Ammon's horn (tissue), 1 donor: ENCODE measurements around the gene ARHGAP10.
A peak's percentile ranks its signal among the peaks of the same experiment; 100 is the strongest.
"Not testable (repeated sequence)": the region's sequence is repeated elsewhere in the genome, so short reads cannot be mapped to it uniquely, and the experiment has no call there.

Experiments
- DNase-seq: peaks from one replicate; pipeline ENCODE4 v3.0.0-alpha.2; 2016; ENCODE audit warnings: low spot score

Gene ARHGAP10

GRCh38 chr4:147847751-147848590 lies 116.1 kb downstream of the ARHGAP10 start:
- no peak for DNase-seq

- DNase-seq, result no peak
These were observed 116.7 kb downstream of the ARHGAP10 start for GRCh38 chr4:147848634-147849033.

- no peak for DNase-seq
These were observed 119.2 kb downstream of the ARHGAP10 start for GRCh38 chr4:147851135-147851534.

- no peak for DNase-seq
These were observed 121.8 kb downstream of the ARHGAP10 start for GRCh38 chr4:147853706-147854105.

- no peak for DNase-seq
These were observed 122.3 kb downstream of the ARHGAP10 start for GRCh38 chr4:147854154-147854553.

GRCh38 chr4:147855571-147856009 lies 123.7 kb downstream of the ARHGAP10 start:
- no peak for DNase-seq

- DNase-seq, result peak; percentile 16
These were observed 129.1 kb downstream of the ARHGAP10 start for GRCh38 chr4:147860960-147861359.

GRCh38 chr4:147862043-147862692 lies 130.3 kb downstream of the ARHGAP10 start:
- DNase-seq, result no peak

GRCh38 chr4:147863111-147863747 lies 131.3 kb downstream of the ARHGAP10 start:
- no peak for DNase-seq

GRCh38 chr4:147863808-147864472 lies 132.1 kb downstream of the ARHGAP10 start:
- no peak for DNase-seq

GRCh38 chr4:147864607-147865006 lies 132.7 kb downstream of the ARHGAP10 start:
- no peak for DNase-seq

- no peak for DNase-seq
These were observed 134.0 kb downstream of the ARHGAP10 start for GRCh38 chr4:147865926-147866325.

GRCh38 chr4:147866532-147867271 lies 134.8 kb downstream of the ARHGAP10 start:
- peak; percentile 95 for DNase-seq

GRCh38 chr4:147874109-147874508 lies 142.2 kb downstream of the ARHGAP10 start:
- DNase-seq, result no peak

GRCh38 chr4:147877308-147877771 lies 145.5 kb downstream of the ARHGAP10 start:
- no peak for DNase-seq

- DNase-seq, result no peak
These were observed 147.8 kb downstream of the ARHGAP10 start for GRCh38 chr4:147879676-147880075.

GRCh38 chr4:147880511-147880910 lies 148.6 kb downstream of the ARHGAP10 start:
- no peak for DNase-seq

GRCh38 chr4:147884536-147884935 lies 152.6 kb downstream of the ARHGAP10 start:
- DNase-seq, result no peak

- not testable (repeated sequence) for DNase-seq
These were observed 153.3 kb downstream of the ARHGAP10 start for GRCh38 chr4:147885216-147885615.

GRCh38 chr4:147891476-147892115 lies 159.7 kb downstream of the ARHGAP10 start:
- DNase-seq, result peak; percentile 55

- DNase-seq, result no peak
These were observed 167.6 kb downstream of the ARHGAP10 start for GRCh38 chr4:147899512-147899911.
